ENCODE results near the gene SH2D6.

SH2D6 gene

GRCh38 chr2:85428343-85428881, 9.9 kb downstream of the SH2D6 start:
- ATAC-seq = no peak
- Mint-ChIP-seq H3K27ac (peak overlapping the region; percentile 40), H3K4me3 (no peak overlapping the region), H3K36me3 (no peaks in the 10 kb centered on the region), H3K4me1 (peaks cover 6% of the 10 kb centered on the region), H3K9me3 (no peaks in the 10 kb centered on the region)
- DNase-seq (ENCODE audit: low spot score in 2 of 2) = no peak

- peak overlapping the region; percentile 82 for H3K27ac Mint-ChIP-seq
- no peak overlapping the region for H3K4me3 Mint-ChIP-seq
- ATAC-seq (no peak), DNase-seq (ENCODE audit: low spot score in 2 of 2) (no peak)
- H3K9me3 Mint-ChIP-seq = no peaks in the 10 kb centered on the region
- no peaks in the 10 kb centered on the region for H3K36me3 Mint-ChIP-seq
- H3K4me1 Mint-ChIP-seq = peaks cover 6% of the 10 kb centered on the region
Observed at GRCh38 chr2:85429213-85429923, 10.9 kb downstream of the SH2D6 start.

DNA sequence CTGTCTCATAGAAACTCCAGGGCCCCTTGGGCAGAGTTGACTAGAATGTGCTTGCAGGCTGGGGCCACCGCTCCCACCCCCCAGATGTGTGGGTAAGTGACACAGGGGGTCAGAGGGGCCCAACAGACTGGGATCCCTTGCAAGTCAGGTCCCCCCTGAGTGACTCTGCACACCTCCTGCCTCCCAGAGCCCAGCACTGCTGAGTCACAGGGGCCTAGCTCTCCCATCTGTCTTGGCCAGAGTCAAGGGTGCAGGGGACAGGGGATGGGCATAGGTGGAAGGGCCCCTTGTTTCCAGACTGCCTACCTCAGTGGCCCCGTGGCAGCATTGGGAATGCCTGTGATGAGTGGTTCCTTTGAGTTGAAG, 11.4 kb downstream of the SH2D6 start:
- H3K27ac Mint-ChIP-seq = peak overlapping the region; percentile 82
- ATAC-seq = peak; percentile 35

DNA sequence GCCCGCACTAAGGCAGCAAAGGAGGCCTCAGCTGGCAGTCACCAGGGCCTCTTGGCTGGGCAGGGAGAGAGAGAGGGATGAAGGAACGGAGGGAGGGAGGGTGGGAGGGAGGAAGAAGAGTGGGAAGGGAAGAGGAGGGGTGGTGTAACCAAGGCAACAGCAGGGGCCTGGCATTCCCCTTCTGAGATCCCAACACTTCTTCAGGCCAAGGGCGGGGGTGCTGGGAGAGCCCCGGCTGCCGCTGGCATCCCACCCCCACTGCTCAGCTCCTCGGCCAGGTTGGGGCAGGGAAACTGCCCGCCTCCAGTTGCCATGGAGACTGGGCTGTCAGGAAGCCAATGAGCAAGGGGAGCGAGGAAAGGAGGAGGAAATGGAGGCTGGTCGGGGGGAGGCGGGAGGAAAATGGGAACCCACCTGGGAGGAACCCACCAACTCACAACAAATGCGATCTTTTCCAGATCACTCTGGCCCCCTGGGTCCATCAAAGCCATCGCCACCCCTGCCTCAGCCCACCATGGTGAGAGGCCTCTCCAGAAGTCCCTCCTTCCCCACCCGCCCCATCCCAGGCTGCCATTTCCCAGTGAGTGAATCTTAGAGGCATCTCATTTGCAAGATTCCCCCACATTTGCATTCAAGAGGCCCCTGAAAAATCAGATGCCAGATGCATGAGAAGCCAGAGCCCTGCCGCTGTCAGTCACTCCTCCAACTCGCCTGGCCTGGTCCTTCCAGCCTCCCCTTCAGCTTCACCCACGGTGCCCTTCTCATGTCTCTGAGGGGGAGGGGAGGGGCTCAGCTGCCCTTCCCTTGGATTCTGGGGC, 12.4 kb downstream of the SH2D6 start:
- H3K4me3 Mint-ChIP-seq = no peak overlapping the region
- H3K36me3 Mint-ChIP-seq = no peaks in the 10 kb centered on the region
- no peaks in the 10 kb centered on the region for H3K9me3 Mint-ChIP-seq
- peak overlapping the region; percentile 56 for H3K27ac Mint-ChIP-seq
- ATAC-seq (no peak), DNase-seq (ENCODE audit: low spot score in 2 of 2) (no peak)
- H3K4me1 Mint-ChIP-seq = peaks cover 8% of the 10 kb centered on the region

More for the DNA sequence above, 11.4 kb downstream of the SH2D6 start:
- Mint-ChIP-seq H3K36me3 (no peaks in the 10 kb centered on the region), H3K4me1 (peaks cover 6% of the 10 kb centered on the region), H3K9me3 (no peaks in the 10 kb centered on the region), H3K4me3 (no peak overlapping the region)
- no peak for DNase-seq (ENCODE audit: low spot score in 2 of 2)

- H3K4me3 Mint-ChIP-seq = no peak overlapping the region
- DNase-seq (ENCODE audit: low spot score in 2 of 2) = no peak
- H3K27ac Mint-ChIP-seq = peak overlapping the region; percentile 56
- H3K36me3 Mint-ChIP-seq = no peaks in the 10 kb centered on the region
- ATAC-seq = no peak
- H3K9me3 Mint-ChIP-seq = no peaks in the 10 kb centered on the region
- peaks cover 12% of the 10 kb centered on the region for H3K4me1 Mint-ChIP-seq
Observed at GRCh38 chr2:85431570-85432205, 13.2 kb downstream of the SH2D6 start.

DNA sequence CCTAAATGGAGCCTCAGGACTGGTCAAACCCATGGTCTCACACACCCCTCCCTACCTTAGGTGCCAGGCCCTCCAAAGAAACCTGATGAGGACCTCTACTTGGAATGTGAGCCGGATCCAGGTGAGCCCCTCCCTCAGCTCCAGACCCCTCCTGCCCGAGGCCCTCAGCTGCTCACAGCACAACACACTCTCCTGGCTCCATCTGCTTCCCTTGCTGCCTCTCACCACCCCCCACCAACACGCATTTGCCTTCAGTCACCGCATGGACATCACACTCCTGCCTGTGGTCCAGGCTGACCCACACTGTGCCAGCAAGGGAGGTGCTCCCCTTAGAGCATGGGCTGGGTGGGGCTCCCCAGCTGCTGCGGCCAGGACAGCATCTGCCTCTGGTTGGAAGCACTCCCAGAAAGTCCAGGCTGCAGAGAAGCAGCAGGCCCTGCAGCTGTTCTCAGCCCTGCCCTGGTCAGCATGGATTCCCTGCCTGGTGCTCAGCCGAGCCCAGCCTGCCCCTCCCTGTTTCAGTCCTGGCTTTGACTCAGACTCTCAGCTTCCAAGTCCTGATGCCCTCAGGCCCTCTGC, 15.1 kb downstream of the SH2D6 start:
- Mint-ChIP-seq H3K9me3 (no peaks in the 10 kb centered on the region), H3K4me3 (no peak overlapping the region), H3K4me1 (peaks cover 28% of the 10 kb centered on the region), H3K27ac (no peak overlapping the region), H3K36me3 (peaks cover 6% of the 10 kb centered on the region)
- DNase-seq (ENCODE audit: low spot score in 2 of 2) = no peak
- ATAC-seq = no peak

- Mint-ChIP-seq H3K4me3 (no peak overlapping the region), H3K4me1 (peaks cover 25% of the 10 kb centered on the region), H3K9me3 (no peaks in the 10 kb centered on the region), H3K36me3 (peaks cover 6% of the 10 kb centered on the region), H3K27ac (no peak overlapping the region)
- ATAC-seq (no peak), DNase-seq (ENCODE audit: low spot score in 2 of 2) (no peak)
Observed at GRCh38 chr2:85434696-85435095, 16.2 kb downstream of the SH2D6 start.

DNA sequence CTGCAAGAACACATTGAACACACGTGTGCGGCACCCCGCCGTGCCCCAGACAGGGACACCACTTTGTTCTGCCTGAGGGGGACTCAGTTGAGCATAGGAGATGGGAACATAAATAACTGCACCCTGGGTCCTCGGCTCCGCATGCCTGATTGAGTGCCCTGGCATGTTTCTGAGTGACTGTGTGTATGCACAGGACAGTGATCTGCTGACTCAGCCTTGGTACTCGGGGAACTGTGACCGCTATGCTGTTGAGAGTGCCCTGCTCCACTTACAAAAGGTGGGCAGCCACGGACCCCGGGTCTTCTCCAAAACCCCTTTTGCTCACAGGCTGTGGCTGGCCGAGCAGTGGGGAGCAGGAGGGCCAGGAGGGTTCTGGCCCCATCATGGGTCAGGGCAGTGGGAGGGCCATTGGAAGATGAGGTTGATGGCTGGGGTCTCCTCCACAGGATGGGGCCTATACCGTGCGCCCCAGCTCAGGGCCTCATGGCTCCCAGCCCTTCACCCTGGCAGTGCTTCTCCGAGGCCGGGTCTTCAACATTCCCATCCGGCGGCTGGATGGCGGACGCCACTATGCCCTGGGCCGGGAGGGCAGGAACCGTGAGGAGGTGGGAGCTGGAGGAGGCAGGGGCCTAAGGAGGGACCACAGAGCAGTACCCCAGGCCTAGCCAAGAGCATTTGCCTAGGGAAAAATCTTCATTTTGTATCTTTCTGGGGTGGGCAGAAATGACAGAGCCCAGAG, 16.9 kb downstream of the SH2D6 start:
- no peak overlapping the region for H3K4me3 Mint-ChIP-seq
- DNase-seq (ENCODE audit: low spot score in 2 of 2) (no peak), ATAC-seq (no peak)
- no peaks in the 10 kb centered on the region for H3K9me3 Mint-ChIP-seq
- H3K36me3 Mint-ChIP-seq = peaks cover 6% of the 10 kb centered on the region
- no peak overlapping the region for H3K27ac Mint-ChIP-seq
- H3K4me1 Mint-ChIP-seq = peaks cover 28% of the 10 kb centered on the region

- Mint-ChIP-seq H3K36me3 (peaks cover 6% of the 10 kb centered on the region), H3K4me1 (peaks cover 28% of the 10 kb centered on the region), H3K9me3 (no peaks in the 10 kb centered on the region), H3K4me3 (peak overlapping the region; percentile 75), H3K27ac (peak overlapping the region; percentile 97)
- DNase-seq (ENCODE audit: low spot score in 2 of 2) (no peak), ATAC-seq (no peak)
Observed at GRCh38 chr2:85435981-85436835, 17.7 kb downstream of the SH2D6 start.

- peaks cover 28% of the 10 kb centered on the region for H3K4me1 Mint-ChIP-seq
- no peak for ATAC-seq
Observed at GRCh38 chr2:85436836-85437487, 18.4 kb downstream of the SH2D6 start.

DNA sequence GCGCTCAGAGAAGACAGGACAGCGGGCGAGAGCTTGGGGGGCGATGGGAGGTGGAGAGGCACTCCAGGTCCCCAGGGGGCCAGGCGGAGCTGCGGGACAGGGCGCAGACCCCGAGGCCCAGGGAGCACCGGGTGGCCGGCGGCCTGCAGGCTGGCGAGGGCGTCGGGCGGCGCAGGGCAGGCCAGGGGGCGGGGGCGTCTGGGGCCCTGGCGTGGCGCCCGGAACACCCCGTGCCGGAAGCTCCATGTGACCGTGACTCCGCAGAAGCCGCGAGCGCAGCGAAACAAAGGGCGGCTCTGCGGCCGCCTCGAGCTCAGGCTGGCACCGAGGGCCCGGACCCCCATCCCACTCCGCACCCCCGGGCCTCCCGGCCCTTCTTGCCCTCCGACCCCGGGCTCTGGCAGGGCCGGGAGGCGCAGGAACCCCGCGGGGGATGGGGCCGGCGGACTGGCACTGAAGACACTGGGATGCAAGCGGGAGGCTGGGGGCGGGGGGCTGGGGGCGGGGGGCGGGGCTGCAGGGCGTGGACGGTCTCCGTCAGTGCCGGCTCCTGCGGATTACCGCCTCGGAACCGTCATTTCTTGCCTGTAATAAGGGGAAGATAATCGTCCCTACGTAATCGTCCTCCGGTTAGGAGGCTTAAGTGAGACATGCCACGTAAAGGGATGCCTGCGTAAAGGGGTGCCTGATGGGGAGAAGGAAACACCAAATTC, 19.1 kb downstream of the SH2D6 start:
- DNase-seq (ENCODE audit: low spot score in 2 of 2) = peak; percentile 65 to 85
- H3K4me3 Mint-ChIP-seq = peak overlapping the region; percentile 75
- no peaks in the 10 kb centered on the region for H3K9me3 Mint-ChIP-seq
- H3K4me1 Mint-ChIP-seq = peaks cover 28% of the 10 kb centered on the region
- peak; percentile 89 for ATAC-seq
- H3K36me3 Mint-ChIP-seq = peaks cover 6% of the 10 kb centered on the region
- peak overlapping the region; percentile 97 for H3K27ac Mint-ChIP-seq

More at GRCh38 chr2:85436836-85437487, 18.4 kb downstream of the SH2D6 start:
- DNase-seq (ENCODE audit: low spot score in 2 of 2) = no peak
- Mint-ChIP-seq H3K4me3 (peak overlapping the region; percentile 75), H3K27ac (peak overlapping the region; percentile 97), H3K36me3 (peaks cover 6% of the 10 kb centered on the region), H3K9me3 (no peaks in the 10 kb centered on the region)

GRCh38 chr2:85438201-85439024, 19.9 kb downstream of the SH2D6 start:
- H3K4me3 Mint-ChIP-seq = peak overlapping the region; percentile 75
- DNase-seq (ENCODE audit: low spot score in 2 of 2) (peak in 1 of 2 donors; percentile 61), ATAC-seq (no peak)
- H3K4me1 Mint-ChIP-seq = peaks cover 28% of the 10 kb centered on the region
- no peaks in the 10 kb centered on the region for H3K9me3 Mint-ChIP-seq
- peak overlapping the region; percentile 97 for H3K27ac Mint-ChIP-seq
- H3K36me3 Mint-ChIP-seq = peaks cover 6% of the 10 kb centered on the region

All from stimulated activated effector memory CD8-positive, alpha-beta T cell treated with anti-CD3 and anti-CD28 coated beads, Interleukin-12 subunit alpha, Interleukin-12 subunit beta, amount 100 ng/mL, for 72 hours (primary cell).